K562 (cell line): Measurements from ENCODE around the gene CHST2. TPM values are rescaled to one million over a fixed set of nuclear protein-coding genes. Genes with fewer than 3 reads are reported as not detected.

ENCODE experiments used
- ATAC-seq: fragments of 200-7000 bp; cut with Tn5 transposase; 3 replicates; pipeline ENCODE4 v1.9.1; 2020; ENCODE audit warnings: moderate library complexity
- BruUV-seq: library from RNA; stranded (reverse); fragments of 400-500 nt; replicated peaks from 2 replicates; lab custom pipeline; 2021; lab: Mats Ljungman, UMichigan
- CTCF ChIA-PET: fragments of 300-600 bp; formaldehyde crosslinking; extraction: SDS; loops from one replicate; lab custom pipeline; 2021; ENCODE audit warnings: low intra/inter-chr PET ratio; lab: Yijun Ruan, JAX
- POLR2A ChIA-PET: fragments of 300-600, 350-650 bp; sonication (Branson Sonifier 250); formaldehyde crosslinking; extraction: SDS; loops from one replicate; lab custom pipeline; 2021; ENCODE audit warnings: antibody characterized with exemption, inconsistent platforms; lab: Yijun Ruan, JAX
- DNase-seq, 4 experiments: peaks; one replicate each; pipeline versions ENCODE4 v3.0.0 to v3.0.0-alpha.2; 2011 to 2018; ENCODE audit warnings: low spot score in 3 of 4, mixed read lengths in 3 of 4; ENCODE audit errors: extremely low read depth in 1 of 4
- FAIRE-seq: peaks from 2 replicates; lab custom pipeline; 2011; peaks lifted over from hg19 to GRCh38; lab: Jason Lieb, UNC
- H2AFZ ChIP-seq: 2 replicates; pipeline ENCODE4 v1.6.0; 2011; ENCODE audit warnings: low read depth, low read length, control low read depth, inconsistent platforms
- H3K27ac ChIP-seq: fragments of 200-600 bp; 3 replicates; pipeline ENCODE4 v1.8.0; 2011; ENCODE audit warnings: low read depth, mild to moderate bottlenecking, control low read depth, inconsistent platforms, low read length, moderate library complexity, mixed read lengths; ENCODE audit errors: extremely low read depth
- H3K27me3 ChIP-seq, 2 experiments: fragments of 300-600 bp in 1 of 2; 2 replicates in 1 of 2; 3 replicates in 1 of 2; pipeline versions ENCODE4 v1.6.0 to v1.8.0; 2011; ENCODE audit warnings: inconsistent platforms in 2 of 2, low read length in 2 of 2, mild to moderate bottlenecking in 1 of 2, mixed read lengths in 1 of 2, moderate library complexity in 1 of 2; ENCODE audit not compliant: control insufficient read depth in 2 of 2, insufficient read depth in 2 of 2
- H3K36me3 ChIP-seq: fragments of 300-600 bp; 3 replicates; pipeline ENCODE4 v1.8.0; 2011; ENCODE audit warnings: mild to moderate bottlenecking, low read length, inconsistent platforms; ENCODE audit not compliant: control insufficient read depth, insufficient read depth
- H3K4me1 ChIP-seq, 2 experiments: fragments of 200-600 bp in 1 of 2; replicated peaks in 1 of 2; 2 replicates in 1 of 2; 3 replicates in 1 of 2; pipeline versions ENCODE4 v1.5.1 to v1.8.0; 2011; ENCODE audit warnings: inconsistent platforms in 2 of 2, low read length in 2 of 2, mild to moderate bottlenecking in 1 of 2, mixed read lengths in 1 of 2, moderate library complexity in 1 of 2; ENCODE audit not compliant: control insufficient read depth in 2 of 2, insufficient read depth in 2 of 2
- H3K4me2 ChIP-seq: 2 replicates; pipeline ENCODE4 v1.6.1; 2011; ENCODE audit warnings: low read length, control low read depth, inconsistent platforms, mixed read lengths; ENCODE audit not compliant: insufficient read depth
- H3K4me3 ChIP-seq: fragments of 200-600 bp; sonication (generic), shearing (Covaris generic); 2 replicates; pipeline ENCODE4 v1.5.1; 2016; ENCODE audit warnings: control low read depth, inconsistent platforms
- H3K79me2 ChIP-seq: fragments of 200-600 bp; 3 replicates; pipeline ENCODE4 v1.8.0; 2011; ENCODE audit warnings: low read length, inconsistent platforms; ENCODE audit not compliant: control insufficient read depth, insufficient read depth
- H3K9ac ChIP-seq, 2 experiments: 2 replicates each; pipeline versions ENCODE4 v1.6.0 to v1.6.1; 2011; ENCODE audit warnings: low read depth in 2 of 2, low read length in 2 of 2, control low read depth in 1 of 2, inconsistent platforms in 1 of 2, mild to moderate bottlenecking in 1 of 2, mixed read lengths in 1 of 2; ENCODE audit not compliant: insufficient read depth in 1 of 2
- H3K9me1 ChIP-seq: one replicate; pipeline ENCODE4 v1.6.0; 2011; ENCODE audit warnings: inconsistent platforms, mild to moderate bottlenecking, low read length, moderate library complexity; ENCODE audit not compliant: control insufficient read depth, insufficient read depth
- H3K9me3 ChIP-seq: replicated peaks from 2 replicates; pipeline ENCODE4 v1.5.1; 2011; ENCODE audit warnings: low read depth, low read length, inconsistent platforms; ENCODE audit not compliant: control insufficient read depth, insufficient read depth
- H4K20me1 ChIP-seq: replicated peaks from 2 replicates; pipeline ENCODE4 v1.6.1; 2011; ENCODE audit warnings: low read length, inconsistent platforms, mixed read lengths; ENCODE audit not compliant: control insufficient read depth, insufficient read depth
- CAMTA2 ChIP-seq: fragments of 250-450 bp; sonication (Bioruptor Pico); conservative IDR thresholded peaks from 2 replicates; pipeline ENCODE4 v1.5.1; 2022
- CBX2 ChIP-seq: fragments of 200-600 bp; sonication (generic); IDR thresholded peaks from one replicate; pipeline ENCODE4 v1.6.1; 2012; ENCODE audit warnings: mild to moderate bottlenecking, low read length, inconsistent platforms; ENCODE audit not compliant: insufficient read depth, poor library complexity, severe bottlenecking
- CREBBP ChIP-seq: IDR thresholded peaks from one replicate; pipeline ENCODE4 v1.6.1; 2012; ENCODE audit warnings: low read depth, mild to moderate bottlenecking, control low read depth, inconsistent platforms, low read length
- HMGXB4 ChIP-seq: sonication (generic); formaldehyde crosslinking; IDR thresholded peaks from 2 replicates; pipeline ENCODE4 v1.8.1; 2023; ENCODE audit warnings: mild to moderate bottlenecking, missing genetic modification reagents
- ILF3 ChIP-seq: fragments of 450-650 bp; IDR thresholded peaks from 2 replicates; pipeline ENCODE4 v1.6.1; 2018; ENCODE audit warnings: antibody characterized with exemption, mild to moderate bottlenecking, moderate library complexity, borderline replicate concordance
- MAZ ChIP-seq, 2 experiments: fragments of 450-650 bp in 1 of 2; sonication (generic) in 1 of 2; formaldehyde crosslinking; IDR thresholded peaks in 1 of 2; conservative IDR thresholded peaks in 1 of 2; 2 replicates each; pipeline versions ENCODE4 v1.4.0 to v1.5.0; 2020; ENCODE audit warnings: mild to moderate bottlenecking in 1 of 2, missing genetic modification reagents in 1 of 2
- MEF2D ChIP-seq: conservative IDR thresholded peaks from 2 replicates; pipeline ENCODE4 v1.6.1; 2016; ENCODE audit warnings: low read depth, missing genetic modification characterization, missing compliant biosample characterization
- MYBL2 ChIP-seq, 2 experiments: fragments of 450-650 bp in 1 of 2; sonication (generic) in 1 of 2; formaldehyde crosslinking in 1 of 2; IDR thresholded peaks; 2 replicates each; pipeline versions ENCODE4 v1.6.1 to v1.8.1; 2017 to 2022; ENCODE audit warnings: borderline replicate concordance in 1 of 2, inconsistent platforms in 1 of 2, low read depth in 1 of 2, mild to moderate bottlenecking in 1 of 2, missing genetic modification reagents in 1 of 2, moderate library complexity in 1 of 2
- NCOA2 ChIP-seq, 2 experiments: fragments of 450-650 bp; IDR thresholded peaks; 2 replicates each; pipeline ENCODE4 v1.6.1; 2018; ENCODE audit warnings: mild to moderate bottlenecking in 2 of 2, moderate library complexity in 1 of 2; ENCODE audit not compliant: partially characterized antibody in 2 of 2
- NFIC ChIP-seq: fragments of 450-650 bp; IDR thresholded peaks from 2 replicates; pipeline ENCODE4 v1.6.1; 2017; ENCODE audit warnings: mild to moderate bottlenecking, inconsistent platforms
- NR2C1 ChIP-seq, 2 experiments: fragments of 450-650 bp; IDR thresholded peaks; 2 replicates each; pipeline ENCODE4 v1.6.1; 2017; ENCODE audit warnings: mild to moderate bottlenecking in 2 of 2, antibody characterized with exemption in 1 of 2, inconsistent platforms in 1 of 2, missing compliant biosample characterization in 1 of 2, missing genetic modification characterization in 1 of 2
- NR4A1 ChIP-seq, 2 experiments: fragments of 250-450 bp in 1 of 2; fragments of 450-650 bp in 1 of 2; sonication (Bioruptor Pico) in 1 of 2; IDR thresholded peaks; 2 replicates each; pipeline versions ENCODE4 v1.4.0 to v1.6.1; 2016 to 2020; ENCODE audit warnings: mild to moderate bottlenecking in 2 of 2, missing compliant biosample characterization in 1 of 2, missing genetic modification characterization in 1 of 2, moderate library complexity in 1 of 2
- RAD21 ChIP-seq, 2 experiments: fragments of 250-450 bp in 1 of 2; fragments of 450-650 bp in 1 of 2; sonication (Bioruptor Pico) in 1 of 2; formaldehyde crosslinking in 1 of 2; IDR thresholded peaks in 1 of 2; conservative IDR thresholded peaks in 1 of 2; 2 replicates each; pipeline versions ENCODE4 v1.4.0 to v1.8.0; 2020 to 2022; ENCODE audit warnings: mild to moderate bottlenecking in 2 of 2, moderate library complexity in 1 of 2
- RBM25 ChIP-seq: fragments of 200-400 bp; formaldehyde crosslinking; IDR thresholded peaks from 2 replicates; pipeline ENCODE4 v1.6.1; 2018; ENCODE audit warnings: low read length, low read depth, moderate library complexity; ENCODE audit not compliant: severe bottlenecking
- STAT6 ChIP-seq: sonication (generic); formaldehyde crosslinking; IDR thresholded peaks from 2 replicates; pipeline ENCODE4 v1.8.1; 2023; ENCODE audit warnings: mild to moderate bottlenecking, missing genetic modification reagents
- TAF9B ChIP-seq: fragments of 450-650 bp; IDR thresholded peaks from 2 replicates; pipeline ENCODE4 v1.6.1; 2018; ENCODE audit warnings: mild to moderate bottlenecking; ENCODE audit not compliant: partially characterized antibody
- ZNF184 ChIP-seq: sonication (generic); formaldehyde crosslinking; IDR thresholded peaks from 2 replicates; pipeline ENCODE4 v1.5.0; 2020; ENCODE audit warnings: missing genetic modification reagents
- WGBS: fragments of 100-300 bp; shearing (Covaris generic); methylation state at CpG from one replicate; pipeline ENCODE4 v1.1.6; 2016; ENCODE audit warnings: low coverage, mixed read lengths; ENCODE audit not compliant: insufficient coverage; ENCODE audit errors: missing lambda C conversion rate; 5-methylcytosine and 5-hydroxymethylcytosine counted together
- in situ Hi-C: fragments of 300-500 bp; cut with MboI; formaldehyde crosslinking; loops from 4 replicates; pipeline ENCODE4 v1.15.0; 2018; ENCODE audit warnings: inconsistent platforms, mixed read lengths
- intact Hi-C: fragments of 100-400 bp; cut with micrococcal nuclease; formaldehyde crosslinking; loops from 2 replicates; pipeline ENCODE4 v1.14.2; 2022
- polyA plus RNA-seq, 8 experiments: library from polyadenylated mRNA; depleted of rRNA in 4 of 8; stranded (reverse) in 5 of 8; unstranded in 3 of 8; fragments of >200 nt; fragmentation: Nextera tagmentation in 2 of 8; fragmentation: Illumina TruSeq in 1 of 8; extraction: Ambion mirVana in 2 of 8; extraction: Trizol in 1 of 8; gene quantifications; 2 replicates each; pipeline versions ENCODE4 v1.2.1 to v1.2.3, GENCODE V29; 2011 to 2014; ENCODE audit warnings: inconsistent platforms in 1 of 8, missing spikeins in 1 of 8
- total RNA-seq, 7 experiments: library from RNA; depleted of rRNA in 6 of 7; stranded (reverse); fragments of >200 nt in 6 of 7; fragmentation: Illumina TruSeq in 2 of 7; extraction: Trizol in 2 of 7; gene quantifications; 2 replicates each; pipeline versions ENCODE4 v1.2.1 to v1.2.3, GENCODE V29; 2011 to 2021; ENCODE audit warnings: low replicate concordance in 1 of 7

The CHST2 gene
- total and polyA plus RNA-seq, 9 of the 15 experiments (the other 6 are each of a cell fraction or from before 2014, with no cell fraction given) = 3.4 to 60.3 (median 13.9) TPM

GRCh38 chr3:143170676-143171075 lies 51.1 kb downstream of the CHST2 start:
- H3K79me2 ChIP-seq = no peaks in the 10 kb centered on the region
- H3K4me3 ChIP-seq = no peak overlapping the region
- H3K9me3 ChIP-seq = peaks cover 4% of the 10 kb centered on the region
- H3K9me1 ChIP-seq = no peaks in the 10 kb centered on the region
- in situ Hi-C loops (no loop called here), intact Hi-C loops (no loop called here)
- no peaks in the 10 kb centered on the region for H3K27me3 ChIP-seq
- H3K36me3 ChIP-seq = no peaks in the 10 kb centered on the region; the same call in 2 of the 3 replicates
- DNase-seq = peak in 1 of 4 experiments; percentile 42
- FAIRE-seq = peak; percentile 52
- 10% methylated on average over 1 of the region's 1 CpG for WGBS
- no peak overlapping the region for H3K9ac ChIP-seq
- no peak overlapping the region for H3K4me2 ChIP-seq
- peak overlapping the region; percentile 36; the same call in 2 of the 3 replicates for H3K27ac ChIP-seq
- ChIA-PET CTCF (no interaction called here), POLR2A (no interaction called here)
- peak; percentile 28 for ATAC-seq
- peaks cover 15 to 53% of the 10 kb centered on the region in 2 experiments; a peak in 4 of 5 replicates for H3K4me1 ChIP-seq
- no peaks in the 10 kb centered on the region for H4K20me1 ChIP-seq
- BruUV-seq = no TSS peak
- H2AFZ ChIP-seq = peak overlapping the region; percentile 80
- TF ChIP-seq HMGXB4 (no peak), RBM25 (no peak), NFIC (peak; percentile 99), STAT6 (CRISPR knock-in tag) (no peak), CAMTA2 (CRISPR knock-in tag) (no peak), NCOA2 (IDR thresholded peaks at IDR 0.05; ENCODE audit: partially characterized antibody in 2 of 2) (no peak), CBX2 (no peak), MAZ (CRISPR knock-in tag; conservative IDR thresholded peaks at IDR 0.05 in 1 of 2, IDR thresholded peaks at IDR 0.05 in 1 of 2) (no peak), RAD21 (CRISPR knock-in tag; conservative IDR thresholded peaks at IDR 0.05 in 1 of 2, IDR thresholded peaks at IDR 0.05 in 1 of 2) (peak in 1 of 2 experiments; percentile 4; a peak in 1 of 4 replicates), ILF3 (no peak), NR4A1 (CRISPR knock-in tag; IDR thresholded peaks at IDR 0.05) (no peak), NR4A1 (tag; IDR thresholded peaks at IDR 0.05) (0 out of 2 replicates have a peak, but pooled peaks have one; percentile 7), MYBL2 (IDR thresholded peaks at IDR 0.05; ENCODE audit: low read depth) (no peak), MYBL2 (CRISPR knock-in tag; IDR thresholded peaks at IDR 0.05; ENCODE audit: borderline replicate concordance) (no peak), TAF9B (no peak), ZNF184 (CRISPR knock-in tag) (no peak), NR2C1 (IDR thresholded peaks at IDR 0.05) (no peak), NR2C1 (tag; IDR thresholded peaks at IDR 0.05) (no peak), CREBBP (no peak), MEF2D (tag) (0 out of 2 replicates have a peak, but pooled peaks have one; percentile 38)
